ENCODE results near the gene EGFR. TPM values are rescaled to one million over a fixed set of nuclear protein-coding genes. Genes with fewer than 3 reads are reported as not detected.

EGFR gene
- total RNA-seq, 1 experiment from 2014 or later = 50.0 TPM

DNA sequence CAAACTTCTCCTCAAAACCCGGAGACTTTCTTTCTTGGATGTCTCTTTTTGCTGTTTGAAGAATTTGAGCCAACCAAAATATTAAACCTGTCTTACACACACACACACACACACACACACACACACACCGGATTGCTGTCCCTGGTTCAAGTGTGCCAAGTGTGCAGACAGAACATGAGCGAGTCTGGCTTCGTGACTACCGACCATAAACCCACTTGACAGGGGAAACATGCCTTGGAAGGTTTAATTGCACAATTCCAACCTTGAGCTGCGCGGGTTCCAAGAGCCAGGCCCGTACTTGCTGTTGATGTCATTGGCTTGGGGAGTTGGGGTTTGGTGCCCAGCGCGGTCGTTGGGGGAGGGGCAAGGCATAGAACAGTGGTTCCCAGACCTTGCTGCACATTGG, 1.7 kb downstream of the EGFR start:
- peak overlapping the region; percentile 97 for H3K9ac ChIP-seq (ENCODE audit: low read length)
- no peak for TF ChIP-seq EZH2phosphoT487 (IDR thresholded peaks at IDR 0.05; ENCODE audit: borderline replicate concordance, low read length)
- TF ChIP-seq EZH2 (IDR thresholded peaks at IDR 0.05; ENCODE audit: low read length, unreplicated experiment) = no peak
- TF ChIP-seq, protein P1, sequence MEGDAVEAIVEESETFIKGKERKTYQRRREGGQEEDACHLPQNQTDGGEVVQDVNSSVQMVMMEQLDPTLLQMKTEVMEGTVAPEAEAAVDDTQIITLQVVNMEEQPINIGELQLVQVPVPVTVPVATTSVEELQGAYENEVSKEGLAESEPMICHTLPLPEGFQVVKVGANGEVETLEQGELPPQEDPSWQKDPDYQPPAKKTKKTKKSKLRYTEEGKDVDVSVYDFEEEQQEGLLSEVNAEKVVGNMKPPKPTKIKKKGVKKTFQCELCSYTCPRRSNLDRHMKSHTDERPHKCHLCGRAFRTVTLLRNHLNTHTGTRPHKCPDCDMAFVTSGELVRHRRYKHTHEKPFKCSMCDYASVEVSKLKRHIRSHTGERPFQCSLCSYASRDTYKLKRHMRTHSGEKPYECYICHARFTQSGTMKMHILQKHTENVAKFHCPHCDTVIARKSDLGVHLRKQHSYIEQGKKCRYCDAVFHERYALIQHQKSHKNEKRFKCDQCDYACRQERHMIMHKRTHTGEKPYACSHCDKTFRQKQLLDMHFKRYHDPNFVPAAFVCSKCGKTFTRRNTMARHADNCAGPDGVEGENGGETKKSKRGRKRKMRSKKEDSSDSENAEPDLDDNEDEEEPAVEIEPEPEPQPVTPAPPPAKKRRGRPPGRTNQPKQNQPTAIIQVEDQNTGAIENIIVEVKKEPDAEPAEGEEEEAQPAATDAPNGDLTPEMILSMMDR (conservative IDR thresholded peaks at IDR 0.05; ENCODE audit: low read depth, low read length) = no peak
- H3K9me2 ChIP-seq (replicated peaks; ENCODE audit: low read length) = no peaks in the 10 kb centered on the region
- peak overlapping the region; percentile 69 for H3K27ac ChIP-seq (ENCODE audit: low read length)
- no TSS peak for BruUV-seq (replicated peaks)
- H3K4me2 ChIP-seq (ENCODE audit: low read length) = peak overlapping the region; percentile 84
- H3K9me3 ChIP-seq (ENCODE audit: low read length) = no peaks in the 10 kb centered on the region
- H3K4me3 ChIP-seq (ENCODE audit: low read length) = peak overlapping the region; percentile 90
- CTCF ChIA-PET = no interaction called here
- no peaks in the 10 kb centered on the region for H3K27me3 ChIP-seq (ENCODE audit: low read length)
- POLR2A ChIA-PET (ENCODE audit: unreplicated experiment) = interaction anchor here (0.6 to 1.3 kb wide), 3 partner anchors 55 to 226 kb away, joined by 3 to 11 read pairs (median 3); no protein-coding TSS in a partner anchor
- intact Hi-C loops (cut with micrococcal nuclease) = loop anchor here (1.0 kb wide), 2 partner anchors 45 to 112 kb away; no protein-coding TSS in a partner anchor
- H3K36me3 ChIP-seq (ENCODE audit: low read depth, low read length) = peaks cover 15% of the 10 kb centered on the region; the same call in 1 of the 2 replicates
- ATAC-seq = no peak
- H3K79me2 ChIP-seq (ENCODE audit: low read length) = peaks cover 72% of the 10 kb centered on the region
- no peak overlapping the region for H2AFZ ChIP-seq (ENCODE audit: low read length)
- peaks cover 35% of the 10 kb centered on the region for H3K4me1 ChIP-seq (ENCODE audit: insufficient read depth, low read length)
- DNase-seq = peak; percentile 48
- peaks cover 32% of the 10 kb centered on the region for H4K20me1 ChIP-seq (ENCODE audit: low read length)
- no peaks in the 10 kb centered on the region for H3F3A ChIP-seq (ENCODE audit: low read length, unreplicated experiment)

DNA sequence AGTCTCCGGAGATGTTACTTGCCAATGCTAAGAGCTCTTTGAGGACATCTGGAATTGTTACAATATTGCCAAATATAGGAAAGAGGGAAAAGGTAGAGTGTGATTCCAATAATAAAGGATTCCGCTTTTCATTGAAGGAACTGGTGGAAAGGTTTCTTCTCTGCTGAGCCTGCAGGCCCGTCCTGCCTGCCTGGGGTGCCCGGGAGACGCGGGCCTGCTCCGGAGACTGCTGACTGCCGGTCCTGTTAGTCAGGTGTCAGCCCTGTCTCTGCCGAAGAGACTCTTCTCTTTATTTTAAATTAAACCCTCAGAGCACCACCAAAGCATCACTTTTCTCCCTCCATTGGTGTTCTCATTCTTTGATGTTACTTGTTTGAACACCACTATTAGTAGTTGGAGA, 2.2 kb downstream of the EGFR start:
- no peak overlapping the region for H2AFZ ChIP-seq (ENCODE audit: low read length)
- H3K27me3 ChIP-seq (ENCODE audit: low read length) = no peaks in the 10 kb centered on the region
- intact Hi-C loops (cut with micrococcal nuclease) = no loop called here
- BruUV-seq (replicated peaks) = TSS peak; percentile 30
- peak overlapping the region; percentile 97 for H3K9ac ChIP-seq (ENCODE audit: low read length)
- TF ChIP-seq, protein P1 (conservative IDR thresholded peaks at IDR 0.05; ENCODE audit: low read depth, low read length) = no peak
- no peak for TF ChIP-seq EZH2 (IDR thresholded peaks at IDR 0.05; ENCODE audit: low read length, unreplicated experiment)
- TF ChIP-seq EZH2phosphoT487 (IDR thresholded peaks at IDR 0.05; ENCODE audit: borderline replicate concordance, low read length) = no peak
- peak overlapping the region; percentile 69; the same call in 1 of the 2 replicates for H3K27ac ChIP-seq (ENCODE audit: low read length)
- peaks cover 32% of the 10 kb centered on the region for H4K20me1 ChIP-seq (ENCODE audit: low read length)
- peaks cover 78% of the 10 kb centered on the region for H3K79me2 ChIP-seq (ENCODE audit: low read length)
- peak overlapping the region; percentile 90 for H3K4me3 ChIP-seq (ENCODE audit: low read length)
- peaks cover 35% of the 10 kb centered on the region for H3K4me1 ChIP-seq (ENCODE audit: insufficient read depth, low read length)
- ChIA-PET CTCF (no interaction called here), POLR2A (ENCODE audit: unreplicated experiment) (interaction anchor here (0.7 kb wide), 1 partner anchor 54 kb away, joined by 3 read pairs; no protein-coding TSS in a partner anchor)
- DNase-seq (no peak), ATAC-seq (no peak)
- H3K36me3 ChIP-seq (ENCODE audit: low read depth, low read length) = peaks cover 18% of the 10 kb centered on the region; the same call in 1 of the 2 replicates
- no peaks in the 10 kb centered on the region for H3K9me2 ChIP-seq (replicated peaks; ENCODE audit: low read length)
- no peaks in the 10 kb centered on the region for H3F3A ChIP-seq (ENCODE audit: low read length, unreplicated experiment)
- peak overlapping the region; percentile 84 for H3K4me2 ChIP-seq (ENCODE audit: low read length)
- no peaks in the 10 kb centered on the region for H3K9me3 ChIP-seq (ENCODE audit: low read length)
